DOHH2 (cell line): ENCODE results near the gene EPHA6.
"Not testable (repeated sequence)": the region's sequence is repeated elsewhere in the genome, so short reads cannot be mapped to it uniquely, and the experiment has no call there.

Experiments
- H3F3A ChIP-seq: fragments of 200-600 bp; sonication (generic), shearing (Covaris generic); 2 replicates; pipeline ENCODE4 v1.6.0; 2016; ENCODE audit warnings: antibody characterized with exemption, mild to moderate bottlenecking; ENCODE audit not compliant: control insufficient read depth, insufficient read depth
- H3K27ac ChIP-seq: fragments of 200-600 bp; sonication (generic); 2 replicates; pipeline ENCODE4 v1.5.1; 2014; ENCODE audit warnings: low read depth, mild to moderate bottlenecking, low read length, moderate library complexity
- H3K27me3 ChIP-seq: fragments of 200-600 bp; sonication (generic); 2 replicates; pipeline ENCODE4 v1.6.1; 2014; ENCODE audit warnings: mild to moderate bottlenecking, low read length, mixed read lengths; ENCODE audit not compliant: control insufficient read depth
- H3K36me3 ChIP-seq: fragments of 200-600 bp; sonication (generic); 2 replicates; pipeline ENCODE4 v1.6.1; 2014; ENCODE audit warnings: mild to moderate bottlenecking, low read length, moderate library complexity, mixed read lengths; ENCODE audit not compliant: control insufficient read depth
- H3K4me1 ChIP-seq: fragments of 200-600 bp; sonication (generic); 2 replicates; pipeline ENCODE4 v1.6.1; 2014; ENCODE audit warnings: mild to moderate bottlenecking, low read length, mixed read lengths; ENCODE audit not compliant: control insufficient read depth
- H3K4me2 ChIP-seq: fragments of 200-600 bp; sonication (generic); 2 replicates; pipeline ENCODE4 v1.6.0; 2014; ENCODE audit warnings: mild to moderate bottlenecking, low read length, moderate library complexity
- H3K4me3 ChIP-seq: fragments of 200-600 bp; sonication (generic); 2 replicates; pipeline ENCODE4 v1.5.1; 2014; ENCODE audit warnings: mild to moderate bottlenecking, low read length, mixed read lengths
- H3K79me2 ChIP-seq: fragments of 200-600 bp; sonication (generic); 2 replicates; pipeline ENCODE4 v1.6.1; 2014; ENCODE audit warnings: mild to moderate bottlenecking, low read length, mixed read lengths; ENCODE audit not compliant: control insufficient read depth
- H3K9me2 ChIP-seq: fragments of 200-600 bp; sonication (generic); replicated peaks from 2 replicates; pipeline ENCODE4 v1.6.1; 2014; ENCODE audit warnings: mild to moderate bottlenecking, low read length, mixed read lengths; ENCODE audit not compliant: control insufficient read depth
- H3K9me3 ChIP-seq: fragments of 200-600 bp; sonication (generic); 2 replicates; pipeline ENCODE4 v1.6.1; 2014; ENCODE audit warnings: antibody characterized with exemption, low read length, mixed read lengths; ENCODE audit not compliant: control insufficient read depth, insufficient read depth
- H4K20me1 ChIP-seq: fragments of 200-600 bp; sonication (generic); 2 replicates; pipeline ENCODE4 v1.6.0; 2014; ENCODE audit warnings: low read depth, mild to moderate bottlenecking, antibody characterized with exemption, low read length, moderate library complexity; ENCODE audit not compliant: control insufficient read depth, insufficient read depth
- CTCF ChIP-seq: fragments of 200-600 bp; sonication (generic); IDR thresholded peaks from one replicate; pipeline ENCODE4 v1.5.1; 2014; ENCODE audit warnings: antibody characterized with exemption, mild to moderate bottlenecking, low read depth, low read length; ENCODE audit not compliant: poor library complexity, severe bottlenecking
- EZH2phosphoT487 ChIP-seq: fragments of 200-600 bp; sonication (generic); IDR thresholded peaks from 2 replicates; pipeline ENCODE4 v1.6.1; 2017; ENCODE audit warnings: borderline replicate concordance, mild to moderate bottlenecking, antibody characterized with exemption, low read length, moderate library complexity, mixed read lengths

The EPHA6 gene

GRCh38 chr3:96970211-96970610 lies 155.8 kb downstream of the EPHA6 start:
- H3K9me2 ChIP-seq: no peaks in the 10 kb centered on the region
- no peak overlapping the region for H3K4me3 ChIP-seq
- no peaks in the 10 kb centered on the region for H3F3A ChIP-seq
- H3K79me2 ChIP-seq: no peaks in the 10 kb centered on the region
- H3K4me2 ChIP-seq: no peak overlapping the region
- no peaks in the 10 kb centered on the region for H3K36me3 ChIP-seq
- no peaks in the 10 kb centered on the region for H3K27me3 ChIP-seq
- H4K20me1 ChIP-seq: no peaks in the 10 kb centered on the region
- TF ChIP-seq EZH2phosphoT487 (no peak), CTCF (no peak)
- no peaks in the 10 kb centered on the region for H3K9me3 ChIP-seq
- no peaks in the 10 kb centered on the region for H3K4me1 ChIP-seq
- H3K27ac ChIP-seq: no peak overlapping the region

- Histone ChIP-seq H3K9me2 (no peaks in the 10 kb centered on the region), H3K9me3 (no peaks in the 10 kb centered on the region), H3K4me1 (no peaks in the 10 kb centered on the region), H3F3A (no peaks in the 10 kb centered on the region), H3K4me3 (no peak overlapping the region), H3K27me3 (no peaks in the 10 kb centered on the region), H3K4me2 (no peak overlapping the region), H3K36me3 (no peaks in the 10 kb centered on the region), H4K20me1 (no peaks in the 10 kb centered on the region), H3K27ac (no peak overlapping the region), H3K79me2 (no peaks in the 10 kb centered on the region)
- TF ChIP-seq CTCF: no peak
- TF ChIP-seq EZH2phosphoT487: no peak
These were observed 163.3 kb downstream of the EPHA6 start for GRCh38 chr3:96977671-96978070.

GRCh38 chr3:96983716-96984115 lies 169.3 kb downstream of the EPHA6 start:
- not testable (repeated sequence) for H3K79me2 ChIP-seq, H3K4me2 ChIP-seq, H3K36me3 ChIP-seq, H3K4me1 ChIP-seq, H3F3A ChIP-seq, H3K9me3 ChIP-seq, H3K27me3 ChIP-seq, H3K9me2 ChIP-seq, H3K4me3 ChIP-seq, H4K20me1 ChIP-seq, H3K27ac ChIP-seq

GRCh38 chr3:96986241-96986640 lies 171.8 kb downstream of the EPHA6 start:
- Histone ChIP-seq H3K36me3 (no peaks in the 10 kb centered on the region), H3K4me2 (no peak overlapping the region), H3K4me1 (no peaks in the 10 kb centered on the region), H3K9me3 (no peaks in the 10 kb centered on the region), H3K79me2 (no peaks in the 10 kb centered on the region), H4K20me1 (no peaks in the 10 kb centered on the region), H3K4me3 (no peak overlapping the region), H3K9me2 (no peaks in the 10 kb centered on the region), H3F3A (no peaks in the 10 kb centered on the region), H3K27me3 (no peaks in the 10 kb centered on the region), H3K27ac (no peak overlapping the region)
- TF ChIP-seq CTCF (no peak), EZH2phosphoT487 (no peak)
